GM12878 (cell line): ENCODE results near the gene MKRN1. TPM values are rescaled to one million over a fixed set of nuclear protein-coding genes. Genes with fewer than 3 reads are reported as not detected.

Source experiments
- ATAC-seq: fragments of 200-7000 bp; cut with Tn5 transposase; 3 replicates; pipeline ENCODE4 v1.9.1; 2020; ENCODE audit warnings: mild to moderate bottlenecking, moderate library complexity
- BruUV-seq: library from RNA; stranded (reverse); fragments of 400-500 nt; replicated peaks from 2 replicates; lab custom pipeline; 2021; lab: Mats Ljungman, UMichigan
- CTCF ChIA-PET: fragments of 300-600 bp; sonication (Branson Sonifier 250); formaldehyde crosslinking; extraction: SDS; loops from one replicate; lab custom pipeline; 2021; ENCODE audit warnings: inconsistent platforms; lab: Yijun Ruan, JAX
- POLR2A ChIA-PET: fragments of 350-600 bp; formaldehyde crosslinking; extraction: SDS; loops from one replicate; lab custom pipeline; 2021; ENCODE audit warnings: inconsistent platforms; lab: Charles Lee
- RAD21 ChIA-PET: fragments of 300-600 bp; sonication (Branson Sonifier 250); formaldehyde crosslinking; loops from one replicate; lab custom pipeline; 2023; ENCODE audit warnings: antibody characterized with exemption; ENCODE audit not compliant: unreplicated experiment; lab: Charles Lee
- SMC1A ChIA-PET: fragments of 300-600 bp; sonication (Branson Sonifier 250); formaldehyde crosslinking; loops from one replicate; lab custom pipeline; 2023; ENCODE audit not compliant: unreplicated experiment, uncharacterized antibody; lab: Charles Lee
- DNase-seq: peaks from one replicate; pipeline ENCODE4 v3.0.0-alpha.2; 2011; ENCODE audit warnings: low read depth, low spot score
- FAIRE-seq: peaks from 3 replicates; lab custom pipeline; 2011; peaks lifted over from hg19 to GRCh38; lab: Jason Lieb, UNC
- H2AFZ ChIP-seq: 2 replicates; pipeline ENCODE4 v1.6.0; 2011; ENCODE audit warnings: low read depth, low read length, control low read depth; ENCODE audit not compliant: control insufficient read depth
- H3K27ac ChIP-seq: 2 replicates; pipeline ENCODE4 v1.5.1; 2011; ENCODE audit warnings: control low read depth; ENCODE audit not compliant: control insufficient read depth, insufficient read depth
- H3K27me3 ChIP-seq, 2 experiments: replicated peaks in 1 of 2; 2 replicates each; pipeline versions ENCODE4 v1.6.0 to v1.6.1; 2011; ENCODE audit warnings: low read length in 1 of 2; ENCODE audit not compliant: control insufficient read depth in 2 of 2, insufficient read depth in 2 of 2
- H3K36me3 ChIP-seq, 2 experiments: 2 replicates each; pipeline ENCODE4 v1.5.1; 2011; ENCODE audit warnings: low read length in 1 of 2; ENCODE audit not compliant: control insufficient read depth in 2 of 2, insufficient read depth in 2 of 2
- H3K4me1 ChIP-seq: 2 replicates; pipeline ENCODE4 v1.6.1; 2011; ENCODE audit warnings: mild to moderate bottlenecking, low read length, moderate library complexity, mixed read lengths; ENCODE audit not compliant: control insufficient read depth, insufficient read depth
- H3K4me2 ChIP-seq: 2 replicates; pipeline ENCODE4 v1.6.0; 2011; ENCODE audit warnings: control low read depth; ENCODE audit not compliant: control insufficient read depth, insufficient read depth
- H3K4me3 ChIP-seq: fragments of 200-600 bp; sonication (generic); 2 replicates; pipeline ENCODE4 v1.5.1; 2016
- H3K79me2 ChIP-seq: 2 replicates; pipeline ENCODE4 v1.6.0; 2011; ENCODE audit warnings: low read length; ENCODE audit not compliant: control insufficient read depth, insufficient read depth
- H3K9ac ChIP-seq: 2 replicates; pipeline ENCODE4 v1.8.0; 2011; ENCODE audit warnings: low read length, control low read depth, mixed read lengths; ENCODE audit not compliant: control insufficient read depth, insufficient read depth
- H3K9me3 ChIP-seq: replicated peaks from 3 replicates; pipeline ENCODE4 v1.5.1; 2011; ENCODE audit warnings: mild to moderate bottlenecking, low read length; ENCODE audit not compliant: control insufficient read depth, insufficient read depth
- H4K20me1 ChIP-seq: 2 replicates; pipeline ENCODE4 v1.6.0; 2011; ENCODE audit not compliant: control insufficient read depth, insufficient read depth
- MEF2B ChIP-seq: fragments of 450-650 bp; IDR thresholded peaks from 2 replicates; pipeline ENCODE4 v1.6.1; 2018; ENCODE audit warnings: mild to moderate bottlenecking, moderate library complexity; ENCODE audit not compliant: partially characterized antibody, poor library complexity, severe bottlenecking
- RUNX3 ChIP-seq: IDR thresholded peaks from 2 replicates; pipeline ENCODE4 v1.6.1; 2012; ENCODE audit warnings: low read length, inconsistent platforms
- SPI1 ChIP-seq: IDR thresholded peaks from 2 replicates; pipeline ENCODE4 v1.6.1; 2011; ENCODE audit warnings: low read depth, mild to moderate bottlenecking, low read length, moderate library complexity, borderline replicate concordance; ENCODE audit not compliant: insufficient read depth
- WRNIP1 ChIP-seq: IDR thresholded peaks from 2 replicates; pipeline ENCODE4 v1.6.1; 2011; ENCODE audit warnings: low read depth, low read length, improper control_type of control experiment, borderline replicate concordance
- WGBS: methylation state at CpG from one replicate; pipeline ENCODE4 v1.1.6; 2016; ENCODE audit warnings: low lambda C conversion rate; ENCODE audit not compliant: insufficient replicate concordance, insufficient coverage; ENCODE audit errors: missing lambda C conversion rate; 5-methylcytosine and 5-hydroxymethylcytosine counted together
- in situ Hi-C: fragments of 300-500 bp; cut with MboI; formaldehyde crosslinking; loops from 9 replicates; pipeline ENCODE4 v1.14.3; 2018; ENCODE audit warnings: mixed read lengths
- intact Hi-C: fragments of 100-400 bp; cut with micrococcal nuclease; formaldehyde crosslinking; loops from one replicate; pipeline ENCODE4 v1.14.2; 2022; ENCODE audit not compliant: unreplicated experiment
- polyA plus RNA-seq, 11 experiments: library from polyadenylated mRNA; depleted of rRNA in 4 of 11; unstranded in 6 of 11; stranded (reverse) in 5 of 11; fragments of >200 nt; fragmentation: Nextera tagmentation in 4 of 11; fragmentation: Illumina TruSeq in 1 of 11; extraction: Ambion mirVana in 4 of 11; extraction: Trizol in 1 of 11; gene quantifications; 1 replicate in 1 of 11; 2 replicates in 10 of 11; pipeline versions ENCODE4 v1.2.1 to v1.2.3, GENCODE V29; 2011 to 2016; ENCODE audit warnings: inconsistent platforms in 2 of 11, missing spikeins in 2 of 11, low read depth in 1 of 11
- total RNA-seq, 4 experiments: library from RNA; depleted of rRNA in 3 of 4; stranded (reverse); fragments of >200 nt in 3 of 4; fragmentation: Illumina TruSeq in 1 of 4; extraction: Trizol in 1 of 4; gene quantifications; 2 replicates each; pipeline versions ENCODE4 v1.2.1 to v1.2.3, GENCODE V29; 2013 to 2021
- TF ChIP-seq, protein P1 (sequence below): fragments of 450-650 bp; formaldehyde crosslinking; IDR thresholded peaks from 2 replicates; pipeline ENCODE4 v1.5.0; 2022; ENCODE audit warnings: mild to moderate bottlenecking, missing genetic modification characterization

Gene MKRN1
- total and polyA plus RNA-seq, 10 of the 15 experiments (the other 5 are each of a cell fraction or from before 2014, with no cell fraction given) = 19.1 to 61.3 (median 50.6) TPM

DNA sequence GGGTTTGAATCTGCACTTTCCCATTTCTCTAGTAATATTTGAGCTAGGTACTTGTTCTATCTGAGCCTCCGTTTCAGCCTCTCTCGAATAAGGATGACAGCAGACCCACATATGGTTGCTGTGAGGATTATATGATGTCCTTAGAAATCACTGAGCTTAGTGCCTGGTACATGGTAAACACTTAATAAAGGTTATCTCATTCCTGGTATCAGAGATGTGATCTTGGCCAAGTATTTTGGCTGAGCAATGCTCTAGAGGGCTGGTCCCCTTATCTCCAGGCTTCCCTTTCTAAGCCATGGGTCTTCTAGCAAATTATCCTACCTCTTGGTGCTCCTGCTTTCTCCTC is 407 bp upstream of the MKRN1 start:
- ATAC-seq (peak; percentile 2), DNase-seq (no peak), FAIRE-seq (no peak)
- H3K79me2 ChIP-seq = peaks cover 39% of the 10 kb centered on the region
- no peak overlapping the region for H3K9ac ChIP-seq
- no peaks in the 10 kb centered on the region; a peak in 1 of 4 replicates for H3K27me3 ChIP-seq
- peaks cover 13% of the 10 kb centered on the region for H3K4me1 ChIP-seq
- H3K9me3 ChIP-seq = no peaks in the 10 kb centered on the region
- ChIA-PET CTCF (interaction anchor here (0.5 to 3.1 kb wide), 3 partner anchors 9 to 13 kb away, joined by 4 to 9 read pairs (median 5); no protein-coding TSS in a partner anchor), RAD21 (interaction anchor here (0.7 to 1.4 kb wide), 2 partner anchors 9 to 195 kb away, joined by 4 read pairs; no protein-coding TSS in a partner anchor), SMC1A (interaction anchor here (0.5 to 1.6 kb wide), 3 partner anchors 422 to 929 kb away, joined by 3 read pairs; partner anchors contain the start of gene MRPS33), POLR2A (no interaction called here)
- H3K4me2 ChIP-seq = peak overlapping the region; percentile 93
- peak overlapping the region; percentile 95 for H2AFZ ChIP-seq
- no peak for TF ChIP-seq SPI1
- TF ChIP-seq RUNX3 = no peak
- 0 out of 2 replicates have a peak, but pooled peaks have one; percentile 4 for TF ChIP-seq WRNIP1
- TF ChIP-seq, protein P1, sequence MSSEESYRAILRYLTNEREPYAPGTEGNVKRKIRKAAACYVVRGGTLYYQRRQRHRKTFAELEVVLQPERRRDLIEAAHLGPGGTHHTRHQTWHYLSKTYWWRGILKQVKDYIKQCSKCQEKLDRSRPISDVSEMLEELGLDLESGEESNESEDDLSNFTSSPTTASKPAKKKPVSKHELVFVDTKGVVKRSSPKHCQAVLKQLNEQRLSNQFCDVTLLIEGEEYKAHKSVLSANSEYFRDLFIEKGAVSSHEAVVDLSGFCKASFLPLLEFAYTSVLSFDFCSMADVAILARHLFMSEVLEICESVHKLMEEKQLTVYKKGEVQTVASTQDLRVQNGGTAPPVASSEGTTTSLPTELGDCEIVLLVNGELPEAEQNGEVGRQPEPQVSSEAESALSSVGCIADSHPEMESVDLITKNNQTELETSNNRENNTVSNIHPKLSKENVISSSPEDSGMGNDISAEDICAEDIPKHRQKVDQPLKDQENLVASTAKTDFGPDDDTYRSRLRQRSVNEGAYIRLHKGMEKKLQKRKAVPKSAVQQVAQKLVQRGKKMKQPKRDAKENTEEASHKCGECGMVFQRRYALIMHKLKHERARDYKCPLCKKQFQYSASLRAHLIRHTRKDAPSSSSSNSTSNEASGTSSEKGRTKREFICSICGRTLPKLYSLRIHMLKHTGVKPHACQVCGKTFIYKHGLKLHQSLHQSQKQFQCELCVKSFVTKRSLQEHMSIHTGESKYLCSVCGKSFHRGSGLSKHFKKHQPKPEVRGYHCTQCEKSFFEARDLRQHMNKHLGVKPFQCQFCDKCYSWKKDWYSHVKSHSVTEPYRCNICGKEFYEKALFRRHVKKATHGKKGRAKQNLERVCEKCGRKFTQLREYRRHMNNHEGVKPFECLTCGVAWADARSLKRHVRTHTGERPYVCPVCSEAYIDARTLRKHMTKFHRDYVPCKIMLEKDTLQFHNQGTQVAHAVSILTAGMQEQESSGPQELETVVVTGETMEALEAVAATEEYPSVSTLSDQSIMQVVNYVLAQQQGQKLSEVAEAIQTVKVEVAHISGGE = no peak
- no peak for TF ChIP-seq MEF2B
- H3K4me3 ChIP-seq = peak overlapping the region; percentile 98; the same call in 1 of the 2 replicates
- intact Hi-C loops = loop anchor here (5.0 kb wide), 2 partner anchors 302 to 533 kb away; partner anchors contain the start of genes KDM7A and MRPS33
- 0% methylated on average over 2 of the region's 2 CpGs for WGBS
- no TSS peak for BruUV-seq
- in situ Hi-C loops = no loop called here
- H3K27ac ChIP-seq = no peak overlapping the region
- H4K20me1 ChIP-seq = peaks cover 4% of the 10 kb centered on the region
- no peaks in the 10 kb centered on the region for H3K36me3 ChIP-seq
